K562 (cell line): ENCODE data around the gene OR11A1.

Experiments used
- CBX1 ChIP-seq: sonication (generic); IDR thresholded peaks from 2 replicates; pipeline ENCODE4 v1.6.1; 2016; ENCODE audit warnings: antibody characterized with exemption, low read depth, mild to moderate bottlenecking
- CTCF ChIP-seq, 3 experiments: IDR thresholded peaks in 2 of 3; conservative IDR thresholded peaks in 1 of 3; 2 replicates each; pipeline ENCODE4 v1.5.1; 2011 to 2012; ENCODE audit warnings: low read length in 3 of 3, mild to moderate bottlenecking in 3 of 3, control low read depth in 2 of 3, improper control_type of control experiment in 1 of 3, inconsistent platforms in 1 of 3, low read depth in 1 of 3, mixed read lengths in 1 of 3, moderate library complexity in 1 of 3; ENCODE audit not compliant: insufficient read depth in 2 of 3
- FOXA3 ChIP-seq, 2 experiments: fragments of 450-650 bp in 1 of 2; sonication (generic) in 1 of 2; formaldehyde crosslinking; IDR thresholded peaks in 1 of 2; conservative IDR thresholded peaks in 1 of 2; 2 replicates each; pipeline versions ENCODE4 v1.4.0 to v1.8.0; 2020 to 2022; ENCODE audit warnings: mild to moderate bottlenecking in 2 of 2, missing genetic modification reagents in 1 of 2
- MAX ChIP-seq: sonication (generic); formaldehyde crosslinking; IDR thresholded peaks from 2 replicates; pipeline ENCODE4 v1.9.0; 2022; ENCODE audit warnings: mild to moderate bottlenecking, missing genetic modification reagents
- NR1H2 ChIP-seq: sonication (generic); formaldehyde crosslinking; IDR thresholded peaks from 2 replicates; pipeline ENCODE4 v1.4.0; 2020; ENCODE audit warnings: mild to moderate bottlenecking, missing genetic modification reagents
- TSC22D4 ChIP-seq: fragments of 450-650 bp; IDR thresholded peaks from 2 replicates; pipeline ENCODE4 v1.6.1; 2016; ENCODE audit warnings: missing genetic modification characterization, missing biosample characterization, control low read depth
- ZNF76 ChIP-seq: fragments of 250-450 bp; sonication (Bioruptor Pico); IDR thresholded peaks from 2 replicates; pipeline ENCODE4 v1.4.0; 2020; ENCODE audit warnings: mild to moderate bottlenecking, moderate library complexity, borderline replicate concordance

- TF ChIP-seq CTCF (IDR thresholded peaks at IDR 0.05 in 2 of 3, conservative IDR thresholded peaks at IDR 0.05 in 1 of 3; ENCODE audit: insufficient read depth in 2 of 3, low read depth in 1 of 3, low read length in 3 of 3) (no peak), FOXA3 (CRISPR knock-in tag; conservative IDR thresholded peaks at IDR 0.05 in 1 of 2, IDR thresholded peaks at IDR 0.05 in 1 of 2) (no peak), CBX1 (no peak), MAX (CRISPR knock-in tag) (no peak), NR1H2 (CRISPR knock-in tag) (no peak), ZNF76 (CRISPR knock-in tag) (no peak), TSC22D4 (tag) (no peak)
Observed at GRCh38 chr6:29491574-29491973, 34.7 kb upstream of the OR11A1 start.
